AG10803 (cell line): ENCODE results near the gene GAL3ST2.

Experiments
- DNase-seq: peaks from one replicate; pipeline ENCODE4 v3.0.0; 2010; ENCODE audit warnings: low read depth
- H3K4me3 ChIP-seq: 2 replicates; pipeline ENCODE4 v1.5.1; 2011; ENCODE audit warnings: mild to moderate bottlenecking, low read length, control low read depth
- TF ChIP-seq, protein P1 (sequence below): conservative IDR thresholded peaks from 2 replicates; pipeline ENCODE4 v1.5.1; 2011; ENCODE audit warnings: mild to moderate bottlenecking, low read length, control low read depth, inconsistent platforms

GAL3ST2 gene

DNA sequence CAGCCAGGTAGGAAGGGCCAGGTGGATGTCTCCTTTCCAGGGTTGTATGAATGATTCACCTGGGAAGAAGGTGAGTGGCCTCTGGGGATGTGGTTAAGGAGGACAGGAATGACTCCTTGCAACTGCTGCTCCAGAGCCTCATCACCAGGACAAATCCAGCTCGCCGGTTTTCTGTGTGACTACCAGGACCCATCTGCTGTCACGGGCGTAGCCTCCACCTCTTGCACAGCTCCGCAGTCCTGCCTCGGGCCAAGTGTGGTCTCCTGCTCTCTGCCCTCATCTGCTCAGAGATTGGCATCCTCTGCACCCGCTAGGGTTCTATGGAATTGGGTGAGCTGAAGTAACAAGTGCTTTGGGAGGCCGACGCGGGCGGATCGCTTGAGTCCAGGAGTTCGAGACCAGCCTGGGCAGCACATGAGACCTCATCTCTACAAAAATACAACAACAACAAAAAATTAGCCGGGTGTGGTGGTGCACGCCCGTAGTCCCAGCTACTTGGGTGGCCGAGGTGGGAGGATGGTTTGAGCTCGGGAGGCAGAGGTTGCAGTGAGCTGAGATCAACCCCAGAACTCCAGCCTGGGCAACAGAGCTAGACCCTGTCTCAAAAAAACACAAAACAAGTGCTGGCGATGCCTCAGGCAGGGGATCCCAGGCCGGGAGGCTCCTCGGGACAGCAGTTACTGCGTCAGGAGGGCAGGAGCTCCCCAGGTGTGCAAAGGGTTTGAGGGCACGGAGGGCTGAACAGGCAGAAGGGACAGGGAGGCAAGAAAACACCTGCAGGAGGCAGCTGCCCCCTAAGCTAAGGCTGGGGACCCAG lies 43.0 kb upstream of the GAL3ST2 start:
- TF ChIP-seq, protein P1, sequence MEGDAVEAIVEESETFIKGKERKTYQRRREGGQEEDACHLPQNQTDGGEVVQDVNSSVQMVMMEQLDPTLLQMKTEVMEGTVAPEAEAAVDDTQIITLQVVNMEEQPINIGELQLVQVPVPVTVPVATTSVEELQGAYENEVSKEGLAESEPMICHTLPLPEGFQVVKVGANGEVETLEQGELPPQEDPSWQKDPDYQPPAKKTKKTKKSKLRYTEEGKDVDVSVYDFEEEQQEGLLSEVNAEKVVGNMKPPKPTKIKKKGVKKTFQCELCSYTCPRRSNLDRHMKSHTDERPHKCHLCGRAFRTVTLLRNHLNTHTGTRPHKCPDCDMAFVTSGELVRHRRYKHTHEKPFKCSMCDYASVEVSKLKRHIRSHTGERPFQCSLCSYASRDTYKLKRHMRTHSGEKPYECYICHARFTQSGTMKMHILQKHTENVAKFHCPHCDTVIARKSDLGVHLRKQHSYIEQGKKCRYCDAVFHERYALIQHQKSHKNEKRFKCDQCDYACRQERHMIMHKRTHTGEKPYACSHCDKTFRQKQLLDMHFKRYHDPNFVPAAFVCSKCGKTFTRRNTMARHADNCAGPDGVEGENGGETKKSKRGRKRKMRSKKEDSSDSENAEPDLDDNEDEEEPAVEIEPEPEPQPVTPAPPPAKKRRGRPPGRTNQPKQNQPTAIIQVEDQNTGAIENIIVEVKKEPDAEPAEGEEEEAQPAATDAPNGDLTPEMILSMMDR: no peak
- no peak for DNase-seq
- peak overlapping the region; percentile 55 for H3K4me3 ChIP-seq

DNA sequence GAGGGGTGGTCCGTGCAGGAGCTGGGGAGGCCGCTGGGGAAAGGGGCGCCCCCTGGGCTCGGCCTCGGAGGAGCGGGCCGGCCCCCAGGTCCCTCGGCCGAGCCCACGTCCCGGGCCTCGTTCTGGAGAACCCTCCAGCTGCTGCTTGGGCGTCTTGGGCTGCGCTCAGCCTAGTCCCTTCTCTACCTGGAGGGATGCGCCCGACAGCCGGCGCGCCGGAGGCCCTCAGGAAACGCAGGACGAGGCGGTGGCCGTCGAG lies 42.5 kb upstream of the GAL3ST2 start:
- no peak for DNase-seq
- H3K4me3 ChIP-seq: peak overlapping the region; percentile 55
- TF ChIP-seq, protein P1: no peak; the same call in 1 of the 2 replicates

DNA sequence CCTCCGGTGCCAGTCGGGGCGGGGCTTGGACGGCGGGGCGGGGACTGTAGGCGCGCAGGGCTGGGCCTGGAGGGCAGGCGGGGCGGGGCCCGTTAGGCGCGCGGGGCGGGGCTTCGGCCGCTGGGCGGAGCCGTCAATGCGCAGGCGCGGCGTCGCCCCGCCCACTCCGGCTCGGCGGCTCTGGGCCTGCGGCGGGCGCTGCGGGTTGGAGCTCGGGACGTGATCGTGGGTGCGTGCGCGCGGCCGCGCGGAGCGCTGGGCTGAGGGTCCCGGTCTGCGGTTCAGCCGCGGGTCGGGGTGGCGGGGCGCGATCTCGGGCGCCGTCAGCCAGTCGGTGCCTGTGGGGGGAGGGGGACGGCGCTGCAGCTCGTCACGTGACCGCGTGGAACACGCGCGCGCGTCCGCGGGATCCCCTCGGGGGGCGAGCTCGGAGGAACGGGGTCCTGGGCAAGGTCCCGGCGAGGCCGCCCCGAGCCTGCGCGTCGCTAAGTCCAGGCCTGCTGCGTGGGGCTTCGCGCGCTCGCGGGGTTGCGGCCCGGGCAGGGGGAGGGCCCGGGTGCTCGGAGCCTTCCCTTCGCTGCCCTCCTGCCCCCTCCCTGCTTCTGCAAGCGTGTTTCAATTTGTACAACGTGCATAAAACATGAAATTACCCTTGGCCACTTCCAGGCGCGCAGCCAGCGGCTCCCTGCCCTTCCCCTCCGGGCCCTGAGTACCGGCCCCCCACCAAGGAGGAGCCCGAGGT lies 42.0 kb upstream of the GAL3ST2 start, which contains the start of gene D2HGDH:
Gene D2HGDH, plus strand, starts transcription at position 164 of the 742 bp plus-strand sequence. CDS start 595 bp downstream, outside the sequence.
- TF ChIP-seq, protein P1: no peak
- DNase-seq: peak; percentile 77

DNA sequence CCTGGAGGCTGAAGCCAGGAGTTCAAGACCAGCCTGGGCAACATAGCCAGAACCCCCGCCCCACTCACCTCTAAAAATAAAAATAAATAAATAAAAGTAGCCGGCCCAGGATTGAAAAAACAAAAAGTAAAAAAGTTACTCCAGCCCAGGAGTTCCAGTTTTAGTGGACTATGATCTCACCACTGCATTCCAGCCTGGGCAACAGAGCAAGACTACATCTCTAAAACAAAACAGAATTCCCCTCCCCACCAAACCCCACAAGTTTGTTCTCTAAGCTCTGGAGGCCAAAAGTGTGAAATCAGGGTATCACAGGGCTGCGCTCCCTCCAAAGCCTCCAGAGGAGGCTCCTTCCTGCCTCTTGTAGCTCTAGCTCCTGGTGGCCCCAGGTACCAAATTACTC lies 40.5 kb upstream of the GAL3ST2 start:
- DNase-seq: no peak
- no peak overlapping the region for H3K4me3 ChIP-seq
- TF ChIP-seq, protein P1: no peak

More for the DNA sequence above, 42.0 kb upstream of the GAL3ST2 start, which contains the start of gene D2HGDH:
- H3K4me3 ChIP-seq: peak within 1 kb of the TSS; percentile 76

DNA sequence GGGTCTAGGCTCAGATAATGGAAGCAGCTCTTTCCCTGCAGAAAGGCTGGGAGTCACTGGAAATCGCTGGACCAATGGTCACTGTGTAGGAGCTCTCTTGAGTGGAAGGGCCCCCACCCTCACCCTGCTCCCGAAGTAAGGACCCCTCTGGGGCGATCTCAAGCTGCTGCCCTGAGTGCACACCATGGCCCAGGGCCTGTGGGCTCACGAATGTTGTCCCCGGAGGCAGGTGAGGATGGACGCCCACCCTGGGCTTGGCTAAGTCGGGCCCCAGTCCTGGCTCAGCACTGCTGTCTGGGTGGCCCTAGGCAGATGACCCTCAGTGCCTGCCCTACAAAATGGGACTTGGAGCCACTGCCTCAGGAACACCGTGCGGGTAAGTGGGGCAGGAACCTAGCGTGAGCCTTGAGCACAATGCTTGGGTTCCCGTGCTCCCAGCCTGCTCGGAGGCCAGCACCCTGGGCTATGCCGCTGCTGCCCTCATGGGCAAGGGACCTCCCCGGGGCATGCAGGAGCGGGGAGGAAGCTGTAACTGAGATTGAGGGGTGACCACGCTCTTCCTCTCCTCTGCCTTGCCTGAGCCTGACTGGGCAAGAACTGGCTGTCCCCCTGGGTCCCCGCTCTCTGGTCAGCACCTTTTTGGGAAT lies 38.5 kb upstream of the GAL3ST2 start:
- TF ChIP-seq, protein P1: no peak
- DNase-seq: no peak
- no peak overlapping the region for H3K4me3 ChIP-seq

DNA sequence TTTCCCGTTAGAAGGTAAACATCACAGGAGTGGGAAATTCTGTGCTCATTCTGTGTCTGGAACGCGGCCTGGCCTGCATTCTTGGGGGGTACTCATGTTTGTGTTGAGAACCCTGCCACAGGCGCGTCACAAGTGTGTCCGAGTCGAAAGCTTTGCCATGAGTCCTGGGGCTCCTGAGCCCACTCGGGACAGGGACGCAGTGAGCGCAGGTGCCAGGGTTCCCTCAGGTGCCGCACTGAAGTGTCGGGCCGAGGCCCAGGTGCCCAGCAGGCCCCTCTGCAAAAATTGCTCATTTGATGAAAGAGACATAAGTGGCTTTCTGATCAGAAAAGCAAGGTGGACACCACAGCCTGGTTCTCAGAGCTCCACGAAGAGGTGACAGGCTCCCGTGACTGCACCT lies 37.4 kb upstream of the GAL3ST2 start:
- no peak overlapping the region for H3K4me3 ChIP-seq
- no peak for DNase-seq
- TF ChIP-seq, protein P1: no peak

DNA sequence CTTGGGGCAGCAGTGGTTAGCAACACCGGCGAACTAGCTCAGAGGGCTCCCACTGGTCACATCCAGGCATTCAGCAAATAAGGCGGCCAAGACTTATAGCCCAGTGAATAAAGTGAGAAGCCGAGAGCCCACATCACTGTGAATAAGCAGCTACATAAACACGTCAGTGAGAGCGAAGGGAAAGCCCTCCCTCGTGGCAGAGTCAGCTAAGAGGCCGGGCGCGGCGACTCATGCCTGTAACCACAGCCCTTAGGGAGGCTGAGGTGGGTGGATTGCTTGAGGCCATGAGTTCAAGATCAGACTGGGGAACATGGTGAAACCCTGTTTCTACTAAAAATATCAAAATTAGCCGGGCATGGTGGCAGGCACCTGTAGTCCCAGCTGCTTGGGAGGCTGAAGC lies 37.0 kb upstream of the GAL3ST2 start:
- TF ChIP-seq, protein P1: no peak
- H3K4me3 ChIP-seq: no peak overlapping the region
- peak; percentile 17 for DNase-seq
